NCI-H187 treated with DMSO at 0.1 percent for 48 hours (cell line): ENCODE results near the gene LRFN4.

Experiments
- DNase-seq: peaks from one replicate; lab custom pipeline; 2025; lab: John Stamatoyannopoulos, UW

Gene LRFN4

DNA sequence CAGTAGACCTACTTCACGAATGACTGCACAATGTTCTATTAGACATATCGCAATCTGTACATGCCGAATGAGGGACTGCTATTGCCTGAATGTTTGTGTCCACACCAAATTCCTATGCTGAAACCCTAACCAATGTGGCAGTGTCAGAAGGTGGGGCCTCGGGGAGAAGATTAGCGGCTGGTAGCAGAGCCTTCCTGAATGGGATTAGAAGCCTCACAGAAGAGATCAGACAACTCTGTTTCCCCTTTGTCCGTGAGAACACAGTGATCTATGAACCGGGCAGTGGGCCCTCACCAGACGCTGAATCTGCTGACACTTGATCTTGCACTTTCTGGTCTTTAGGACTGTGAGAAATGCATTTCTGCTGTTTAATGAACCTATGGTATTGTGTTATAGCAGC is 33.1 kb downstream of the LRFN4 start:
- DNase-seq, result no peak

DNA sequence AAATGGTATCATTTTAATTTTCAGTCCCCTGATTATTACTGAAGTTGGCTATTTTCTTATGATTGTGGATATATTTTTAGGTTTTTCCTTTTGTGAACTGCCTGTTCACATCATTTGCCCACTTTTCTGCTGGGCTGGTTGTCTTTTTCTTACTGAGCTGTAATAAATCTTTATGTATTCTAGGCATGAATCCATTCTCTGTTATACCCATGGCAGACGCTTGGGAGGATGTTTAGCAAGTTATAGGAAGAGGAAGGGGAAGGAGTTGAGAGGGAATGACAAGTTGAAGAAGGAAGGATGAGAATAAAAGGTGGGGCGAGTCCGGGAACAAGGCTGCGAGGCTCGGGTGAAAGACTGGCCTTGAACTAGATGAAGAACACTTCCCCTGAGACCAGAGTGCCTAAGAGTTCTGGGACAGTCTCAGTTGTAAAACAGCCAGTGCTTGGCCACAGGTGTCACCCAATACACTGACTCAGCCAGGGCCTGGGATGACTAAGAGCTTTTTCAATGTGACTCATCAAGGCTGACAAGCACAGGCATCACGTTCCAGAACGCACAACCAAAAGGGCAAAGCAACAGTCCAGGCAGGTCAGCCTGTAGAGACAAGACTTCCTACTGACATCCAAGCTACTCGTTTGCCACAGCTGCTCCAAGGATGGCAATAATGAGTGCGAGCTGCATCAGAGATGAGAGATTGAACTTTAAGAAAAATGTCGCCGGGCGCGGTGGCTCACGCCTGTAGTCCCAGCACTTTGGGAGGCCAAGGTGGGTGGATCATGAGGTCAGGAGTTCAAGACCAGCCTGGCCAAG is 35.2 kb downstream of the LRFN4 start:
- DNase-seq, result no peak

- DNase-seq, result no peak
Observed at GRCh38 chr11:66892911-66893310, 36.0 kb downstream of the LRFN4 start.

- DNase-seq, result no peak
Observed at GRCh38 chr11:66894141-66894540, 37.3 kb downstream of the LRFN4 start.

GRCh38 chr11:66901964-66902390 is 45.1 kb downstream of the LRFN4 start:
- no peak for DNase-seq

GRCh38 chr11:66902486-66903177 is 45.8 kb downstream of the LRFN4 start:
- DNase-seq, result no peak

DNA sequence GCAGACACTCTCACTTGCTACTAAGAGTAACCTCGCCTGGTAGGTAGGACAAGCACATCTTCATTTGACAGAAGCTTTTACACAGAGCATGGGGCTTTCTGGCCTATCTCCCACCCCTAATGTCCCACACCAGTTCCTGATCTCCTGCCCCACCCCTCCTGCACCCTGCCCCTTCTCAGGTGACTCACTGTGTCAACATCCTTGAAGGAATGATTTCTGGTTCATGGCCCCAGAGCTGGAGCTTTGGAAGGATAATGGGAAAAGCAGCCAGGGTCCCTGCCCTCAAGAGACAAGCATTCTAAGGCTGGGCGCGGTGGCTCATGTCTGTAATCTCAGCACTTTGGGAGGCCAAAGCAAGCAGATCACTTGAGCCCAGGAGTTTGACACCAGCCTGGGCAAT is 47.2 kb downstream of the LRFN4 start:
- no peak for DNase-seq

DNA sequence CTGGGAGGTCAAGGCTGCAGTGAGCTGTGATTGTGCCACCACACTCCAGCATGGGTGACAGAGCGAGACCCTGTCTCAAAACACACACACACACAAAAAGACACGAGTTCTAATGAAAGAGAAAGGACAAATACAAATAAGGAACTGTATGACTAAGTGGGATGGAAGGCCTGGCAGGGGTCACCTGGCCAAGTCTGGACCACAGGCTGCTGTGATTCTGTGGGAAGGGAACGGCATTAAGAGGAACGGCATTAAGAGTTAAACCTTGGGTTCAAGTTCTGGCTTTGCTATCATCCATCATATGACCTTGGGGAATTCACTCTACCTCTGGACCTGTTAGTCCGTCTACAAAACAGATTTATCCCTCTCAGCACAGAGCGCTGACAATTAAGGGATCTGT is 47.7 kb downstream of the LRFN4 start:
- DNase-seq, result no peak

GRCh38 chr11:66904981-66905521 is 48.2 kb downstream of the LRFN4 start:
- no peak for DNase-seq

GRCh38 chr11:66905631-66906030 is 48.8 kb downstream of the LRFN4 start:
- no peak for DNase-seq

- DNase-seq, result no peak
Observed at GRCh38 chr11:66906061-66906733, 49.3 kb downstream of the LRFN4 start.

DNA sequence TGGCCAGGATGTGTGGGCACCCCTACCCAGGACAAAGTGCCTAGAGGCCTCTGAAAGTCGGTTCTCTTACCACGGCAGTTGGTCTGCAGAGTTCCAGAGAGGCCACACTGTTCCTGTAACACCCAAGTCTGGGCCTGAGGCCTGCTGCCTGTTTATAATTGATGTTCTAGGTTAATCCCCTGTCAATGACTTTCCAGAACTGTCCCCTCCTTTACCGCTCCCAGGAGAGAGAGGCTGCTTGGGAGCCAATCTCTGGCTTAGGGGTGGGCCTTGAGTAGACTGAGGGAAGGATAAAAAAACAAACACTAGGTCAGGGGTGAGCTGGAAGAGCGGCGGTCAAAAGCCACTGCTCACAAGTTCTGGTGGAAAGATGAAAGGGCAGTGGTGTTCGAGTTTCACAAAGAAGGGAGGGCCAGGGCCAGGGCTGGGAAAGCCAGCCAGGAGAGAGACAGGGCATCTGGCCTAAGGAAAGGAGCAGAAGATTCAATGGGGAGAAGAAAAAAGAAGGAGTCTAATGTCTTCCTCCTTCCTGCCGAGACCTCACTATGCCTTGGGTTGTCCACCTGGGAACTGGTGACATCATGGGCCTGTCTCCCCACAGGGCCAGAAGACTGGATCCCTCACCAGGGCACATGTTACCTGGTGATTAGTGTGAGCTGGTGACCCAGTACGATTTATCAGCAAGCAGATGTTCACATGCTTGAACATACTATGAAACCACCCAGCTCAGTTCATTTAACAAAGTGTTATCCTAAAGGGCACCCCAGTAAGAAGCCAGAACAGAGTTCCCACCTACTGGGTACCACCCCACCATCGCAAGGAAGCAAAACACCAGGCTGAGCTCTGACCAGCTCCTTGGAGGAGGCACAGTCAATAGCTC is 51.1 kb downstream of the LRFN4 start:
- DNase-seq, result no peak

DNA sequence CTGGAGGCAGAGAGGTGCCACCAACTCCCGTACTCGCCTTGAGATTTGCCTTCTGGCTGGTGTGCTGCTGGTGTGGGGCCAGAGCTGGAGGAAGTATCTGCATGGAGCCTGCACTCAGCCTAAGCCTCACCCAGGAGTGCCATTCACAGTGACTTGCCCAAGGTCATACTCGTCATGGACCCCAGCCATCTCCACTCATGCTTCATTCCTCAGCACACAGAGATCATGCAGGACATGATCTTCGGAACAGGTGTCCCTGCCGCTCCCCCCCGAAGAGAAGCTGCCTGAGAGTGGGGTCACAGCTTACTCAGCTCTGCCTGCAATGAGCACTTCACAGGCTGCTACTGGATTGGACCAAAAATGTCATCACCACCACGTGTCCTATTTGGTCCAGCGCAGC is 52.3 kb downstream of the LRFN4 start:
- DNase-seq, result no peak

- no peak for DNase-seq
Observed at GRCh38 chr11:66910016-66910415, 53.2 kb downstream of the LRFN4 start.
